GM12878 (cell line): Measurements from ENCODE around the gene RHNO1. TPM values are rescaled to one million over a fixed set of nuclear protein-coding genes. Genes with fewer than 3 reads are reported as not detected.

Experiments
- ATAC-seq: fragments of 200-7000 bp; cut with Tn5 transposase; 3 replicates; pipeline ENCODE4 v1.9.1; 2020; ENCODE audit warnings: mild to moderate bottlenecking, moderate library complexity
- BruUV-seq: library from RNA; stranded (reverse); fragments of 400-500 nt; replicated peaks from 2 replicates; lab custom pipeline; 2021; lab: Mats Ljungman, UMichigan
- CTCF ChIA-PET: fragments of 300-600 bp; sonication (Branson Sonifier 250); formaldehyde crosslinking; extraction: SDS; loops from one replicate; lab custom pipeline; 2021; ENCODE audit warnings: inconsistent platforms; lab: Yijun Ruan, JAX
- POLR2A ChIA-PET: fragments of 350-600 bp; formaldehyde crosslinking; extraction: SDS; loops from one replicate; lab custom pipeline; 2021; ENCODE audit warnings: inconsistent platforms; lab: Charles Lee
- RAD21 ChIA-PET: fragments of 300-600 bp; sonication (Branson Sonifier 250); formaldehyde crosslinking; loops from one replicate; lab custom pipeline; 2023; ENCODE audit warnings: antibody characterized with exemption; ENCODE audit not compliant: unreplicated experiment; lab: Charles Lee
- SMC1A ChIA-PET: fragments of 300-600 bp; sonication (Branson Sonifier 250); formaldehyde crosslinking; loops from one replicate; lab custom pipeline; 2023; ENCODE audit not compliant: unreplicated experiment, uncharacterized antibody; lab: Charles Lee
- DNase-seq: peaks from one replicate; pipeline ENCODE4 v3.0.0-alpha.2; 2011; ENCODE audit warnings: low read depth, low spot score
- FAIRE-seq: peaks from 3 replicates; lab custom pipeline; 2011; peaks lifted over from hg19 to GRCh38; lab: Jason Lieb, UNC
- H2AFZ ChIP-seq: 2 replicates; pipeline ENCODE4 v1.6.0; 2011; ENCODE audit warnings: low read depth, low read length, control low read depth; ENCODE audit not compliant: control insufficient read depth
- H3K27ac ChIP-seq: 2 replicates; pipeline ENCODE4 v1.5.1; 2011; ENCODE audit warnings: control low read depth; ENCODE audit not compliant: control insufficient read depth, insufficient read depth
- H3K27me3 ChIP-seq, 2 experiments: replicated peaks in 1 of 2; 2 replicates each; pipeline versions ENCODE4 v1.6.0 to v1.6.1; 2011; ENCODE audit warnings: low read length in 1 of 2; ENCODE audit not compliant: control insufficient read depth in 2 of 2, insufficient read depth in 2 of 2
- H3K36me3 ChIP-seq, 2 experiments: 2 replicates each; pipeline ENCODE4 v1.5.1; 2011; ENCODE audit warnings: low read length in 1 of 2; ENCODE audit not compliant: control insufficient read depth in 2 of 2, insufficient read depth in 2 of 2
- H3K4me1 ChIP-seq: 2 replicates; pipeline ENCODE4 v1.6.1; 2011; ENCODE audit warnings: mild to moderate bottlenecking, low read length, moderate library complexity, mixed read lengths; ENCODE audit not compliant: control insufficient read depth, insufficient read depth
- H3K4me2 ChIP-seq: 2 replicates; pipeline ENCODE4 v1.6.0; 2011; ENCODE audit warnings: control low read depth; ENCODE audit not compliant: control insufficient read depth, insufficient read depth
- H3K4me3 ChIP-seq: fragments of 200-600 bp; sonication (generic); 2 replicates; pipeline ENCODE4 v1.5.1; 2016
- H3K79me2 ChIP-seq: 2 replicates; pipeline ENCODE4 v1.6.0; 2011; ENCODE audit warnings: low read length; ENCODE audit not compliant: control insufficient read depth, insufficient read depth
- H3K9ac ChIP-seq: 2 replicates; pipeline ENCODE4 v1.8.0; 2011; ENCODE audit warnings: low read length, control low read depth, mixed read lengths; ENCODE audit not compliant: control insufficient read depth, insufficient read depth
- H3K9me3 ChIP-seq: replicated peaks from 3 replicates; pipeline ENCODE4 v1.5.1; 2011; ENCODE audit warnings: mild to moderate bottlenecking, low read length; ENCODE audit not compliant: control insufficient read depth, insufficient read depth
- H4K20me1 ChIP-seq: 2 replicates; pipeline ENCODE4 v1.6.0; 2011; ENCODE audit not compliant: control insufficient read depth, insufficient read depth
- ASH2L ChIP-seq: fragments of 300-600, 200-600 bp; sonication (generic); IDR thresholded peaks from 2 replicates; pipeline ENCODE4 v1.6.1; 2017; ENCODE audit warnings: low read depth, mild to moderate bottlenecking, borderline replicate concordance
- ATF2 ChIP-seq: IDR thresholded peaks from 2 replicates; pipeline ENCODE4 v1.6.1; 2012; ENCODE audit warnings: low read length, inconsistent platforms
- BMI1 ChIP-seq: fragments of 450-650 bp; IDR thresholded peaks from 2 replicates; pipeline ENCODE4 v1.6.1; 2016; ENCODE audit warnings: mild to moderate bottlenecking, moderate library complexity, borderline replicate concordance
- CBFB ChIP-seq: IDR thresholded peaks from 2 replicates; pipeline ENCODE4 v1.6.1; 2016; ENCODE audit warnings: antibody characterized with exemption, low read depth
- CBX5 ChIP-seq: sonication (generic); IDR thresholded peaks from 2 replicates; pipeline ENCODE4 v1.6.1; 2016; ENCODE audit warnings: low read depth, moderate library complexity, mild to moderate bottlenecking, inconsistent platforms
- EGR1 ChIP-seq, 2 experiments: IDR thresholded peaks; 1 replicate in 1 of 2; 2 replicates in 1 of 2; pipeline ENCODE4 v1.6.1; 2011 to 2012; ENCODE audit warnings: low read depth in 2 of 2, low read length in 2 of 2, borderline replicate concordance in 1 of 2, mild to moderate bottlenecking in 1 of 2, moderate library complexity in 1 of 2
- MYC ChIP-seq: IDR thresholded peaks from 2 replicates; pipeline ENCODE4 v1.6.1; 2011; ENCODE audit warnings: mild to moderate bottlenecking, low read length, moderate library complexity, inconsistent platforms; ENCODE audit not compliant: insufficient read depth, insufficient replicate concordance, insufficient read length, severe bottlenecking
- PKNOX1 ChIP-seq: fragments of 450-650 bp; IDR thresholded peaks from 2 replicates; pipeline ENCODE4 v1.6.1; 2016; ENCODE audit warnings: mild to moderate bottlenecking
- RAD51 ChIP-seq: fragments of 450-650 bp; IDR thresholded peaks from 2 replicates; pipeline ENCODE4 v1.6.1; 2016; ENCODE audit warnings: moderate library complexity, mild to moderate bottlenecking, inconsistent platforms
- SMARCA5 ChIP-seq: fragments of 450-650 bp; IDR thresholded peaks from 2 replicates; pipeline ENCODE4 v1.6.1; 2017; ENCODE audit warnings: mild to moderate bottlenecking
- STAT1 ChIP-seq: fragments of 450-650 bp; conservative IDR thresholded peaks from 2 replicates; pipeline ENCODE4 v1.6.1; 2014; ENCODE audit warnings: antibody characterized with exemption, mild to moderate bottlenecking
- STAT3 ChIP-seq: IDR thresholded peaks from 2 replicates; pipeline ENCODE4 v1.6.1; 2011; ENCODE audit warnings: low read depth, low read length, improper control_type of control experiment
- SUZ12 ChIP-seq: fragments of 200-600 bp; sonication (generic); IDR thresholded peaks from one replicate; pipeline ENCODE4 v1.6.1; 2018; ENCODE audit warnings: antibody characterized with exemption, mild to moderate bottlenecking; ENCODE audit not compliant: unreplicated experiment
- ZNF274 ChIP-seq: IDR thresholded peaks from one replicate; pipeline ENCODE4 v1.8.0; 2011; ENCODE audit not compliant: insufficient read length, insufficient read depth
- ZNF384 ChIP-seq: IDR thresholded peaks from 2 replicates; pipeline ENCODE4 v1.6.1; 2012; ENCODE audit warnings: low read depth, mild to moderate bottlenecking, low read length, improper control_type of control experiment, borderline replicate concordance
- WGBS: methylation state at CpG from one replicate; pipeline ENCODE4 v1.1.6; 2016; ENCODE audit warnings: low lambda C conversion rate; ENCODE audit not compliant: insufficient replicate concordance, insufficient coverage; ENCODE audit errors: missing lambda C conversion rate; 5-methylcytosine and 5-hydroxymethylcytosine counted together
- in situ Hi-C: fragments of 300-500 bp; cut with MboI; formaldehyde crosslinking; loops from 9 replicates; pipeline ENCODE4 v1.14.3; 2018; ENCODE audit warnings: mixed read lengths
- intact Hi-C: fragments of 100-400 bp; cut with micrococcal nuclease; formaldehyde crosslinking; loops from one replicate; pipeline ENCODE4 v1.14.2; 2022; ENCODE audit not compliant: unreplicated experiment
- polyA plus RNA-seq, 11 experiments: library from polyadenylated mRNA; depleted of rRNA in 4 of 11; unstranded in 6 of 11; stranded (reverse) in 5 of 11; fragments of >200 nt; fragmentation: Nextera tagmentation in 4 of 11; fragmentation: Illumina TruSeq in 1 of 11; extraction: Ambion mirVana in 4 of 11; extraction: Trizol in 1 of 11; gene quantifications; 1 replicate in 1 of 11; 2 replicates in 10 of 11; pipeline versions ENCODE4 v1.2.1 to v1.2.3, GENCODE V29; 2011 to 2016; ENCODE audit warnings: inconsistent platforms in 2 of 11, missing spikeins in 2 of 11, low read depth in 1 of 11
- total RNA-seq, 4 experiments: library from RNA; depleted of rRNA in 3 of 4; stranded (reverse); fragments of >200 nt in 3 of 4; fragmentation: Illumina TruSeq in 1 of 4; extraction: Trizol in 1 of 4; gene quantifications; 2 replicates each; pipeline versions ENCODE4 v1.2.1 to v1.2.3, GENCODE V29; 2013 to 2021

Gene RHNO1
- total and polyA plus RNA-seq, 10 of the 15 experiments (the other 5 are each of a cell fraction or from before 2014, with no cell fraction given), result 27.9 to 91.6 (median 49.3) TPM

- no peaks in the 10 kb centered on the region for H3K4me1 ChIP-seq
- peaks cover 15 to 17% of the 10 kb centered on the region in 2 experiments; a peak in 3 of 4 replicates for H3K36me3 ChIP-seq
- ChIA-PET RAD21 (no interaction called here), SMC1A (interaction anchor here (1.6 kb wide), 1 partner anchor 16 kb away, joined by 3 read pairs; no protein-coding TSS in a partner anchor), CTCF (interaction anchor here (0.6 to 1.6 kb wide), 3 partner anchors 13 to 158 kb away, joined by 3 to 4 read pairs (median 3); no protein-coding TSS in a partner anchor), POLR2A (interaction anchor here (0.5 to 0.7 kb wide), 2 partner anchors 17 to 56 kb away, joined by 3 to 5 read pairs; no protein-coding TSS in a partner anchor)
- no peak overlapping the region for H2AFZ ChIP-seq
- H3K27me3 ChIP-seq, result no peaks in the 10 kb centered on the region
- no peak overlapping the region for H3K9ac ChIP-seq
- in situ Hi-C loops, result no loop called here
- H3K4me3 ChIP-seq, result no peak overlapping the region
- WGBS, result 87% methylated on average over 2 of the region's 2 CpGs
- no peak overlapping the region for H3K27ac ChIP-seq
- H3K9me3 ChIP-seq, result no peaks in the 10 kb centered on the region
- no peak overlapping the region for H3K4me2 ChIP-seq
- DNase-seq (no peak), ATAC-seq (no peak), FAIRE-seq (no peak)
- TF ChIP-seq BMI1 (no peak), ZNF384 (no peak), ASH2L (no peak), STAT1 (no peak), PKNOX1 (no peak), EGR1 (IDR thresholded peaks at IDR 0.05; ENCODE audit: borderline replicate concordance in 1 of 2, low read depth in 2 of 2, low read length in 2 of 2) (no peak), SUZ12 (no peak), STAT3 (no peak), CBX5 (no peak), CBFB (no peak), RAD51 (no peak), MYC (no peak), ZNF274 (no peak), SMARCA5 (no peak), ATF2 (no peak)
- H4K20me1 ChIP-seq, result no peaks in the 10 kb centered on the region
- H3K79me2 ChIP-seq, result no peaks in the 10 kb centered on the region
- BruUV-seq, result no TSS peak
- intact Hi-C loops, result no loop called here
Observed at GRCh38 chr12:2858334-2858733, 18.7 kb upstream of the RHNO1 start.
